Keratinocyte (primary cell): Measurements from ENCODE around the gene VCL. TPM values are rescaled to one million over a fixed set of nuclear protein-coding genes. Genes with fewer than 3 reads are reported as not detected.

Source experiments
- DNase-seq: peaks from one replicate; pipeline ENCODE4 v3.0.0-alpha.2; 2011; ENCODE audit warnings: low read depth, missing footprints, low spot score
- FAIRE-seq: peaks from 2 replicates; lab custom pipeline; 2011; peaks lifted over from hg19 to GRCh38; lab: Jason Lieb, UNC
- H2AFZ ChIP-seq: 2 replicates; pipeline ENCODE4 v1.6.0; 2012; ENCODE audit warnings: low read length, control low read depth, inconsistent platforms; ENCODE audit not compliant: control insufficient read depth
- H3K27ac ChIP-seq: 2 replicates; pipeline ENCODE4 v1.5.1; 2011; ENCODE audit warnings: low read length; ENCODE audit not compliant: control insufficient read depth, insufficient read depth
- H3K27me3 ChIP-seq: 3 replicates; pipeline ENCODE4 v1.6.0; 2011; ENCODE audit warnings: low read length; ENCODE audit not compliant: control insufficient read depth, insufficient read depth; ENCODE audit errors: extremely low read depth
- H3K36me3 ChIP-seq, 2 experiments: 2 replicates in 1 of 2; 3 replicates in 1 of 2; pipeline ENCODE4 v1.5.1; 2011; ENCODE audit warnings: low read length in 2 of 2, mild to moderate bottlenecking in 1 of 2; ENCODE audit not compliant: control insufficient read depth in 2 of 2, insufficient read depth in 2 of 2; ENCODE audit errors: extremely low read depth in 1 of 2
- H3K4me1 ChIP-seq: 3 replicates; pipeline ENCODE4 v1.5.1; 2011; ENCODE audit warnings: low read length; ENCODE audit not compliant: control insufficient read depth, insufficient read depth; ENCODE audit errors: extremely low read depth
- H3K4me2 ChIP-seq: 3 replicates; pipeline ENCODE4 v1.6.0; 2011; ENCODE audit warnings: low read depth, low read length; ENCODE audit not compliant: control insufficient read depth, insufficient read depth; ENCODE audit errors: extremely low read depth
- H3K4me3 ChIP-seq, 3 experiments: fragments of 200-600 bp in 1 of 3; sonication (generic) in 1 of 3; 2 replicates in 2 of 3; 3 replicates in 1 of 3; pipeline ENCODE4 v1.5.1; 2011 to 2016; ENCODE audit warnings: low read length in 3 of 3, mild to moderate bottlenecking in 3 of 3, control low read depth in 2 of 3, inconsistent platforms in 1 of 3, low read depth in 1 of 3, mixed read lengths in 1 of 3, mixed run types in 1 of 3, moderate library complexity in 1 of 3; ENCODE audit not compliant: control insufficient read depth in 2 of 3, insufficient read depth in 2 of 3; ENCODE audit errors: extremely low read depth in 1 of 3
- H3K79me2 ChIP-seq: 2 replicates; pipeline ENCODE4 v1.6.0; 2012; ENCODE audit warnings: low read length; ENCODE audit not compliant: control insufficient read depth, insufficient read depth
- H3K9ac ChIP-seq: 3 replicates; pipeline ENCODE4 v1.6.0; 2011; ENCODE audit warnings: low read length; ENCODE audit not compliant: control insufficient read depth, insufficient read depth; ENCODE audit errors: extremely low read depth
- H3K9me1 ChIP-seq: 3 replicates; pipeline ENCODE4 v1.6.0; 2011; ENCODE audit warnings: low read length; ENCODE audit not compliant: control insufficient read depth, insufficient read depth; ENCODE audit errors: extremely low read depth
- H3K9me3 ChIP-seq: 2 replicates; pipeline ENCODE4 v1.5.1; 2012; ENCODE audit warnings: low read depth, low read length; ENCODE audit not compliant: control insufficient read depth
- H4K20me1 ChIP-seq: 3 replicates; pipeline ENCODE4 v1.6.0; 2011; ENCODE audit warnings: low read length; ENCODE audit not compliant: control insufficient read depth, insufficient read depth; ENCODE audit errors: extremely low read depth
- EZH2 ChIP-seq: IDR thresholded peaks from one replicate; pipeline ENCODE4 v1.6.1; 2012; ENCODE audit warnings: inconsistent platforms, mild to moderate bottlenecking, low read length, moderate library complexity
- dilution Hi-C: fragments of 300-500 bp; cut with MboI; formaldehyde crosslinking; loops from one replicate; pipeline ENCODE4 v1.7.0; 2020; ENCODE audit warnings: low sequenced_read_pairs; ENCODE audit not compliant: extremely low pct_ligation_motif_present
- polyA plus RNA-seq, 5 experiments: library from polyadenylated mRNA; depleted of rRNA in 3 of 5; stranded (reverse) in 3 of 5; stranded (forward) in 1 of 5; unstranded in 1 of 5; fragments of >200 nt; gene quantifications; 1 replicate in 1 of 5; 2 replicates in 3 of 5; 3 replicates in 1 of 5; pipeline versions ENCODE4 v1.2.1 to v1.2.3, GENCODE V29; 2011 to 2012; ENCODE audit warnings: missing spikeins in 2 of 5, low read depth in 1 of 5, low replicate concordance in 1 of 5
- TF ChIP-seq, protein P1 (sequence below), 3 experiments: IDR thresholded peaks in 1 of 3; conservative IDR thresholded peaks in 1 of 3; optimal IDR thresholded peaks in 1 of 3; 2 replicates in 2 of 3; 3 replicates in 1 of 3; pipeline versions ENCODE3 to v1.5.1; 2011; ENCODE audit warnings: low read length in 3 of 3, mild to moderate bottlenecking in 3 of 3, moderate library complexity in 2 of 3, control low read depth in 1 of 3, inconsistent platforms in 1 of 3; ENCODE audit not compliant: insufficient read depth in 2 of 3; ENCODE audit errors: extremely low read depth in 1 of 3

VCL gene
- polyA plus RNA-seq, 1 donor (not counting 4 experiments of a cell fraction or from before 2014, with no cell fraction given) = 102 TPM

DNA sequence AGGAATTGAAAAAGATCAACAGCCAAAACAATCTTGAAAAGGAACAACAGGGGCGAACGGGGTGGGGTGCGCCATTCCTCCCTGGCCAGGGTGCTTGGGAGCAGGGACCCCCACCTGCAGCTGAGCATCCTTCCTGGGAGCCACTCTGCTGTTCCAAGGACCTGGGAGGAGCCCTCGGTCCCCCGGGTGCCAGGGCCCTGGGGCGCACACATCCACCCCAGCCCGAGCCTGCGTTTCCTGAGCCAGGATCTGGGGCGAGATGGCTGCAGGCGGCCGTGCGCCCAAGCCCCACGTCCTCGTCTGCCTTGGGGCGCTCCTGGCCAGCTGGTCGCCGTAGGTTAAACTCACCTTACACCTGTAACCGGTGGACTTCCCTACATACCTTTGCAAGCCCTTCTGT lies 142.1 kb downstream of the VCL start:
- H3K36me3 ChIP-seq = peaks cover 7 to 10% of the 10 kb centered on the region in 2 experiments
- dilution Hi-C loops = no loop called here

DNA sequence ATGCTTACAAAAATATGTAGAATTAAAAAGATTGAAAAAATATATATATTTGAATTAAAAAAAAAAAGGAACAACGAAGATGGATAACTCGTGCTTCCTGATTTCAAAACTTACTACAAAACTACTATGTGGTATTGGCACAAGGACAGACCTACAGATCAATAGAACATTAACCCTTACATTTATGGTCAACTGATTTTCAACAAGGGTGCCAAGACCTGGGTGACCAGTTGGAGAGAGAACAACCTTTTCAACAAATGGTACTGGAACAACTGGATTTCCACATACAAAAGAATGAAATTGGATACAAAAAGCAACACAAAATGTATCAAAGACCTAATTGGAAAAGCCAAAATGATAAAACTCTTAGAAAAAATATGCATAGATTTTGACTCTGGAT lies 142.6 kb downstream of the VCL start:
- H3K27ac ChIP-seq = no peak overlapping the region
- no peak overlapping the region for H3K4me2 ChIP-seq
- H3K9me3 ChIP-seq = no peaks in the 10 kb centered on the region
- H2AFZ ChIP-seq = no peak overlapping the region
- no peak overlapping the region for H3K9ac ChIP-seq
- H3K4me1 ChIP-seq = no peaks in the 10 kb centered on the region
- no peaks in the 10 kb centered on the region for H3K9me1 ChIP-seq
- no peaks in the 10 kb centered on the region for H3K27me3 ChIP-seq
- no peaks in the 10 kb centered on the region for H4K20me1 ChIP-seq
- peaks cover 41% of the 10 kb centered on the region for H3K79me2 ChIP-seq
- no peak for TF ChIP-seq EZH2
- TF ChIP-seq, protein P1, sequence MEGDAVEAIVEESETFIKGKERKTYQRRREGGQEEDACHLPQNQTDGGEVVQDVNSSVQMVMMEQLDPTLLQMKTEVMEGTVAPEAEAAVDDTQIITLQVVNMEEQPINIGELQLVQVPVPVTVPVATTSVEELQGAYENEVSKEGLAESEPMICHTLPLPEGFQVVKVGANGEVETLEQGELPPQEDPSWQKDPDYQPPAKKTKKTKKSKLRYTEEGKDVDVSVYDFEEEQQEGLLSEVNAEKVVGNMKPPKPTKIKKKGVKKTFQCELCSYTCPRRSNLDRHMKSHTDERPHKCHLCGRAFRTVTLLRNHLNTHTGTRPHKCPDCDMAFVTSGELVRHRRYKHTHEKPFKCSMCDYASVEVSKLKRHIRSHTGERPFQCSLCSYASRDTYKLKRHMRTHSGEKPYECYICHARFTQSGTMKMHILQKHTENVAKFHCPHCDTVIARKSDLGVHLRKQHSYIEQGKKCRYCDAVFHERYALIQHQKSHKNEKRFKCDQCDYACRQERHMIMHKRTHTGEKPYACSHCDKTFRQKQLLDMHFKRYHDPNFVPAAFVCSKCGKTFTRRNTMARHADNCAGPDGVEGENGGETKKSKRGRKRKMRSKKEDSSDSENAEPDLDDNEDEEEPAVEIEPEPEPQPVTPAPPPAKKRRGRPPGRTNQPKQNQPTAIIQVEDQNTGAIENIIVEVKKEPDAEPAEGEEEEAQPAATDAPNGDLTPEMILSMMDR (optimal IDR thresholded peaks at IDR 0.05 in 1 of 3, IDR thresholded peaks at IDR 0.05 in 1 of 3, conservative IDR thresholded peaks at IDR 0.05 in 1 of 3; ENCODE audit: extremely low read depth in 1 of 3, insufficient read depth in 2 of 3, low read length in 3 of 3) = no peak
- peaks cover 6 to 10% of the 10 kb centered on the region in 2 experiments for H3K36me3 ChIP-seq
- no peak for FAIRE-seq
- H3K4me3 ChIP-seq = no peak overlapping the region
- dilution Hi-C loops = no loop called here
- DNase-seq = no peak

More for the DNA sequence above, 142.1 kb downstream of the VCL start:
- no peak for DNase-seq
- no peaks in the 10 kb centered on the region for H3K4me1 ChIP-seq
- TF ChIP-seq, protein P1 (optimal IDR thresholded peaks at IDR 0.05 in 1 of 3, IDR thresholded peaks at IDR 0.05 in 1 of 3, conservative IDR thresholded peaks at IDR 0.05 in 1 of 3; ENCODE audit: extremely low read depth in 1 of 3, insufficient read depth in 2 of 3, low read length in 3 of 3) = no peak
- H3K4me3 ChIP-seq = no peak overlapping the region
- H2AFZ ChIP-seq = no peak overlapping the region
- H3K79me2 ChIP-seq = peaks cover 40% of the 10 kb centered on the region
- H3K9me1 ChIP-seq = no peaks in the 10 kb centered on the region
- FAIRE-seq = no peak
- H4K20me1 ChIP-seq = no peaks in the 10 kb centered on the region
- H3K27ac ChIP-seq = no peak overlapping the region
- no peak overlapping the region for H3K4me2 ChIP-seq
- no peak overlapping the region for H3K9ac ChIP-seq
- no peaks in the 10 kb centered on the region for H3K9me3 ChIP-seq
- no peaks in the 10 kb centered on the region for H3K27me3 ChIP-seq
